ENCODE data around the gene RNF144A.

The RNF144A gene

GRCh38 chr2:6922201-6922656 is 5.0 kb downstream of the RNF144A start:
- H3K36me3 ChIP-seq (ENCODE audit: control insufficient read depth in 1 of 2, insufficient read depth in 2 of 2, low read length in 2 of 2), result no peaks in the 10 kb centered on the region
- no peak overlapping the region for H4K12ac ChIP-seq (ENCODE audit: low read depth, low read length)
- no peaks in the 10 kb centered on the region for H3K9me3 ChIP-seq (ENCODE audit: insufficient read depth, low read depth, low read length)
- H3K23ac ChIP-seq (ENCODE audit: low read length), result no peak overlapping the region
- H3K9ac ChIP-seq (ENCODE audit: low read length), result no peak overlapping the region
- no peak overlapping the region for H4K8ac ChIP-seq (ENCODE audit: low read depth, low read length)
- H3K4me1 ChIP-seq (ENCODE audit: control insufficient read depth in 1 of 2, insufficient read depth in 2 of 2, low read length in 2 of 2), result peaks cover 10 to 12% of the 10 kb centered on the region in 2 experiments
- H3K14ac ChIP-seq (ENCODE audit: low read length), result no peak overlapping the region
- peaks cover 4% of the 10 kb centered on the region for H3K79me2 ChIP-seq (ENCODE audit: control insufficient read depth, insufficient read depth, low read length, poor library complexity)
- H4K91ac ChIP-seq (ENCODE audit: low read depth, low read length), result no peak overlapping the region
- no peak overlapping the region for H3K4me2 ChIP-seq (ENCODE audit: low read length)
- H2AFZ ChIP-seq (ENCODE audit: insufficient read depth, low read length, poor library complexity), result no peak overlapping the region
- no CpG with 5 or more reads among the region's 8 CpGs for WGBS (ENCODE audit: extremely low coverage, insufficient coverage, insufficient read length)
- H2BK5ac ChIP-seq (ENCODE audit: low read depth, low read length, poor library complexity), result no peak overlapping the region
- peaks cover 8% of the 10 kb centered on the region for H3K79me1 ChIP-seq (ENCODE audit: low read length)
- no peak overlapping the region for H2AK5ac ChIP-seq (ENCODE audit: low read length)
- no peak overlapping the region for H3K4me3 ChIP-seq (ENCODE audit: low read depth, low read length)
- peak overlapping the region; percentile 26 for H3K27ac ChIP-seq (ENCODE audit: low read depth, low read length)
- DNase-seq, result peak; percentile 83 to 90
- H3K4ac ChIP-seq (ENCODE audit: low read depth, low read length), result no peak overlapping the region
- H2BK12ac ChIP-seq (ENCODE audit: low read length), result no peak overlapping the region
- H2BK120ac ChIP-seq (ENCODE audit: insufficient read depth, low read length, poor library complexity), result no peak overlapping the region
- H3K18ac ChIP-seq (ENCODE audit: low read length), result no peak overlapping the region
- no peaks in the 10 kb centered on the region for H3K27me3 ChIP-seq (ENCODE audit: insufficient read depth, low read length)

GRCh38 chr2:6923319-6923718 is 6.1 kb downstream of the RNF144A start:
- Histone ChIP-seq H3K9me3 (ENCODE audit: insufficient read depth, low read depth, low read length) (no peaks in the 10 kb centered on the region), H4K12ac (ENCODE audit: low read depth, low read length) (no peak overlapping the region), H3K79me1 (ENCODE audit: low read length) (no peaks in the 10 kb centered on the region), H2BK5ac (ENCODE audit: low read depth, low read length, poor library complexity) (no peak overlapping the region), H3K4me3 (ENCODE audit: low read depth, low read length) (no peak overlapping the region), H3K36me3 (ENCODE audit: control insufficient read depth in 1 of 2, insufficient read depth in 2 of 2, low read length in 2 of 2) (peaks cover 0 to under 1% of the 10 kb centered on the region in 2 experiments), H3K9ac (ENCODE audit: low read length) (no peak overlapping the region), H3K18ac (ENCODE audit: low read length) (no peak overlapping the region), H3K14ac (ENCODE audit: low read length) (no peak overlapping the region), H4K91ac (ENCODE audit: low read depth, low read length) (no peak overlapping the region), H3K27ac (ENCODE audit: low read depth, low read length) (no peak overlapping the region), H2AK5ac (ENCODE audit: low read length) (no peak overlapping the region), H3K27me3 (ENCODE audit: insufficient read depth, low read length) (no peaks in the 10 kb centered on the region), H2BK120ac (ENCODE audit: insufficient read depth, low read length, poor library complexity) (no peak overlapping the region), H3K23ac (ENCODE audit: low read length) (no peak overlapping the region), H3K4me1 (ENCODE audit: control insufficient read depth in 1 of 2, insufficient read depth in 2 of 2, low read length in 2 of 2) (peaks cover 10 to 12% of the 10 kb centered on the region in 2 experiments), H2BK12ac (ENCODE audit: low read length) (no peak overlapping the region), H3K79me2 (ENCODE audit: control insufficient read depth, insufficient read depth, low read length, poor library complexity) (no peaks in the 10 kb centered on the region), H3K4me2 (ENCODE audit: low read length) (no peak overlapping the region), H3K4ac (ENCODE audit: low read depth, low read length) (no peak overlapping the region), H2AFZ (ENCODE audit: insufficient read depth, low read length, poor library complexity) (no peak overlapping the region), H4K8ac (ENCODE audit: low read depth, low read length) (no peak overlapping the region)
- DNase-seq, result no peak
- WGBS (ENCODE audit: extremely low coverage, insufficient coverage, insufficient read length), result no CpG with 5 or more reads among the region's 10 CpGs

- Histone ChIP-seq H3K4ac (ENCODE audit: low read depth, low read length) (no peak overlapping the region), H2AFZ (ENCODE audit: insufficient read depth, low read length, poor library complexity) (no peak overlapping the region), H3K9me3 (ENCODE audit: insufficient read depth, low read depth, low read length) (no peaks in the 10 kb centered on the region), H3K4me1 (ENCODE audit: control insufficient read depth in 1 of 2, insufficient read depth in 2 of 2, low read length in 2 of 2) (peaks cover 6 to 7% of the 10 kb centered on the region in 2 experiments), H3K79me2 (ENCODE audit: control insufficient read depth, insufficient read depth, low read length, poor library complexity) (no peaks in the 10 kb centered on the region), H3K4me3 (ENCODE audit: low read depth, low read length) (no peak overlapping the region), H3K27me3 (ENCODE audit: insufficient read depth, low read length) (no peaks in the 10 kb centered on the region), H3K23ac (ENCODE audit: low read length) (no peak overlapping the region), H2BK12ac (ENCODE audit: low read length) (no peak overlapping the region), H3K36me3 (ENCODE audit: control insufficient read depth in 1 of 2, insufficient read depth in 2 of 2, low read length in 2 of 2) (peaks cover 0 to 1% of the 10 kb centered on the region in 2 experiments), H3K79me1 (ENCODE audit: low read length) (no peaks in the 10 kb centered on the region), H4K91ac (ENCODE audit: low read depth, low read length) (no peak overlapping the region), H3K18ac (ENCODE audit: low read length) (no peak overlapping the region), H2BK5ac (ENCODE audit: low read depth, low read length, poor library complexity) (no peak overlapping the region), H4K12ac (ENCODE audit: low read depth, low read length) (no peak overlapping the region), H2AK5ac (ENCODE audit: low read length) (no peak overlapping the region), H3K14ac (ENCODE audit: low read length) (no peak overlapping the region), H3K27ac (ENCODE audit: low read depth, low read length) (no peak overlapping the region), H3K9ac (ENCODE audit: low read length) (no peak overlapping the region), H3K4me2 (ENCODE audit: low read length) (no peak overlapping the region), H2BK120ac (ENCODE audit: insufficient read depth, low read length, poor library complexity) (no peak overlapping the region), H4K8ac (ENCODE audit: low read depth, low read length) (no peak overlapping the region)
- no CpG with 5 or more reads among the region's 19 CpGs for WGBS (ENCODE audit: extremely low coverage, insufficient coverage, insufficient read length)
- DNase-seq, result no peak
Observed at GRCh38 chr2:6924101-6924923, 7.1 kb downstream of the RNF144A start.

- Histone ChIP-seq H4K8ac (ENCODE audit: low read depth, low read length) (no peak overlapping the region), H3K79me1 (ENCODE audit: low read length) (no peaks in the 10 kb centered on the region), H4K12ac (ENCODE audit: low read depth, low read length) (no peak overlapping the region), H2BK120ac (ENCODE audit: insufficient read depth, low read length, poor library complexity) (no peak overlapping the region), H2AFZ (ENCODE audit: insufficient read depth, low read length, poor library complexity) (no peak overlapping the region), H3K4me1 (ENCODE audit: control insufficient read depth in 1 of 2, insufficient read depth in 2 of 2, low read length in 2 of 2) (peaks cover 6 to 7% of the 10 kb centered on the region in 2 experiments), H3K18ac (ENCODE audit: low read length) (no peak overlapping the region), H3K9me3 (ENCODE audit: insufficient read depth, low read depth, low read length) (no peaks in the 10 kb centered on the region), H2BK12ac (ENCODE audit: low read length) (no peak overlapping the region), H3K4me3 (ENCODE audit: low read depth, low read length) (no peak overlapping the region), H2BK5ac (ENCODE audit: low read depth, low read length, poor library complexity) (no peak overlapping the region), H3K4me2 (ENCODE audit: low read length) (no peak overlapping the region), H4K91ac (ENCODE audit: low read depth, low read length) (no peak overlapping the region), H3K79me2 (ENCODE audit: control insufficient read depth, insufficient read depth, low read length, poor library complexity) (no peaks in the 10 kb centered on the region), H3K23ac (ENCODE audit: low read length) (no peak overlapping the region), H3K14ac (ENCODE audit: low read length) (no peak overlapping the region), H3K9ac (ENCODE audit: low read length) (no peak overlapping the region), H3K27ac (ENCODE audit: low read depth, low read length) (no peak overlapping the region), H3K36me3 (ENCODE audit: control insufficient read depth in 1 of 2, insufficient read depth in 2 of 2, low read length in 2 of 2) (peaks cover 0 to 1% of the 10 kb centered on the region in 2 experiments), H2AK5ac (ENCODE audit: low read length) (no peak overlapping the region), H3K4ac (ENCODE audit: low read depth, low read length) (no peak overlapping the region), H3K27me3 (ENCODE audit: insufficient read depth, low read length) (no peaks in the 10 kb centered on the region)
- DNase-seq, result no peak
- WGBS (ENCODE audit: extremely low coverage, insufficient coverage, insufficient read length), result no CpG with 5 or more reads among the region's 7 CpGs
Observed at GRCh38 chr2:6924924-6925409, 7.8 kb downstream of the RNF144A start.
